GM21529 (cell line): Measurements from ENCODE around the gene PIEZO1.

Experiments
- ATAC-seq: cut with Tn5 transposase; IDR thresholded peaks from one replicate; pipeline ENCODE4 v1.9.1; 2021; ENCODE audit not compliant: unreplicated experiment

PIEZO1 gene

DNA sequence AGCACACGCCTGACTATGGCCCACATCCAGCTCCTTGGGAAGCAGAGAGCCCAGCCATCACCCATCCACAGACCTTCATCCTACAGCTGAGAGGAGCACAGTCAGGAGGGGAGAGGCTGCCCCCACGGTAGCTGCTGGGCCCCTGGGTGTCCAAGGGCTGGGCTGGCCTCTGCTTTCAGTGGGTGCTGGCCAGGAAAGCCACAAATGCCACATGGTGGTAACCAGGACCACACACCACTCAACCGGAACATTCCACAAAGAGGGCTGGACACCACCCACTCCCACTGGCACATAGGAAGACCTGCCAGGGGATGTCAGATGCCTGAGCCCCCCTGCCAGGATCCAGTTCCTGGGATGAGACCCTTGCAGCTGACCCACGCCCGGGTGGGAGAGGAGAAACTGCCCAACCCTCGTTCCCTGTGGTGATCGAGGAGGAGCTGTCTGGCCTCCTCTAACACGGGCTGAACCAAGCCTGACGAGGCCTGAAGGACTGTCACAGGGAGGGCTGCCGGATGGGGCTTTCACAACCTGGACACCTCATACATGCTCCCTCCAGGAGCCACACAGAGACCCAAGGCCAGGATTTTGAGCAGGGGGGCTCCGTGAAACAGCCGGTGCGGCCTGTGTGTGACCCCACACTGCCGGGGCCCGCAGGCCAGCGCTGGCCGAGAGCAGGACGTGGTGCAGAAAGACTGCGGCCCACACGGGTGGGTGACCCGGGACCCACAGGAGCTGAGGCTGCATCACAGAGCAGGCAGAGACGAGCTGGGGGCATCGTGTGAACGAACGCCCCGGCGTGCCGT lies 30.7 kb downstream of the PIEZO1 start:
- ATAC-seq = no peak

DNA sequence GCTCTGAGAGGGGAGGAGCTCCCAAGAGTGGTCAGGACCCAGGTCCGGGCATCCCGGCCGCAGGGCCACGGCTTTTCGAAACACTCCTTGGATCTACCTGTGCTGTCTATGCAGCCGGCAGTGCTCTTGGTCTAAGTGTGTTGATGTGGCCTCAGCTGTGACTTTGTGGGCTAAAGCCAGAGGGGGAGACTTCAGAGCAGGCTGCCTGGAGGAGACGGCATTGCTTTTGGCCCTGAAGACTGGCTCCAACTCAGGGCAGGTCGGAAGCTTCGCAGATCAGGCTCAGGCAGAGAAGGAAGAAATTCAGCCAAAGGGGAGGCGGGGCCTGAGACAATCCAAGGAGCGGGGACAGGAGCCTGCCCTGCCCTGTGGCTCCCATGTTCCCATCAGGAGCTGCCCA lies 31.4 kb downstream of the PIEZO1 start:
- no peak for ATAC-seq

DNA sequence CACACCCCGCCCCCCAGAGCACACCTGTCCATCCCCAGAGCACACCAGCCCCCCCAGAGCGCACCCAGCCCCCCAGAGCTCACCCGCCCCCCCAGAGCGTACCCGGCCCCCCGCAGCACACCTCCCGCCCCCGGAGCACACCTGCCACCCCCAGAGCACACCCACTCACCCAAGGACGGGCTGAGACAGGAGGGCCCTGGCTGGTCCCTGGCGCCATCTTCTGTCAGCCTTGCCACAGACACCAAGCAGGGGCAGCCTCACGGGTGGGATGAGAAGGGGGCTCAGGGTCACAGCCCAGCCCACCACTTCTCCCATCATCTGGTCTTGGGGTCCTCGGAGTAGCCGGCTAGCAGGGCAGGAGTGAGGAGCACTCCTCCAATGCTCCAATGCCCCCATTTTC lies 31.8 kb downstream of the PIEZO1 start:
- no peak for ATAC-seq

DNA sequence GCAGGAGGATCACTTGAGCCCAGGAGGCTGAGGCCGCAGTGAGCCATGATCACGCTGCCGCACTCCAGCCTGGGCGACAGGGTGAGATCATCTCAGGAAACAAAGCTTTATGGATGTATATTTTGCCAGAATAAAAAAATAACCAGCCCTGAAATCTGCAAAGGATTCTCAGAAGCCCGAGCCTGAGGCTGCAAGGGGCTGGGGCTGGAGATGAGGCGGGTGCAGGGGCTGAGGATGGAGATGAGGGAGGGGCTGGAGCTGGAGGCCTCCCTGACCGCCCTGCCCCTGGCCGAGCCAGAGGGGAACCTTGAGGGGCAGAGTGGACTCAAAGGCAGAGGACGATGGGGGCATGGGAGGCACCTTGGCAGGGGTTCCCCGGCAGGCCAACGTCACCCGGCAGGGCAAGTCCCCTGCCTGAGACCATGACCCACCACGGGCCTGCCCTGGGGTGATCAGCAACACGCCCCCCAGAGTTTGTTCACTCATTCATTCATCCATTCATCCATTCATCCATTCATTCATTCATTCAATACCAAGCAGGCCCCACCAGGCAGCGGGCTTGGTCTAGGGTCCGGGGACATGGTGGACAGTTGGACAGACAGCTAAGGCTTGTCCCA lies 32.5 kb downstream of the PIEZO1 start:
- no peak for ATAC-seq

DNA sequence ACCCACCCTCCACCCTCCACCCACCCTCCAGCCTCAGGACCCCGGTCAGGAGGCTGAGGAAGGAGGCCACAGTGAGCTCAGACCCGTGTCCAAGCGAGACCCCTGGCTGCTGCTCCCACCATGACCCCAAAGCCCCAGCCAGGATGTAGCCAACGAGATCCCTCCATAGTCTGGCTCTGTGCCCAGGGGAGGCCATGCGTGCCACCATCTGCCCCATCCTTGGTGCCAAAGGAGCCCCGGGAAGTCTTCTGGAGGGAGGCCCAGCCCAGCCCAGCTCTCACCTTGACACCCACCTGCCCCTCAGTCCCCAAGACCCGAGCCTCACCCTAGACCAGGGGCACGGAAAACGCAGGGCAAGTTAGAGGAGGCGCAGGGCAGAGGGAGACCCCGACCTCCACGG lies 34.2 kb downstream of the PIEZO1 start:
- ATAC-seq = no peak

DNA sequence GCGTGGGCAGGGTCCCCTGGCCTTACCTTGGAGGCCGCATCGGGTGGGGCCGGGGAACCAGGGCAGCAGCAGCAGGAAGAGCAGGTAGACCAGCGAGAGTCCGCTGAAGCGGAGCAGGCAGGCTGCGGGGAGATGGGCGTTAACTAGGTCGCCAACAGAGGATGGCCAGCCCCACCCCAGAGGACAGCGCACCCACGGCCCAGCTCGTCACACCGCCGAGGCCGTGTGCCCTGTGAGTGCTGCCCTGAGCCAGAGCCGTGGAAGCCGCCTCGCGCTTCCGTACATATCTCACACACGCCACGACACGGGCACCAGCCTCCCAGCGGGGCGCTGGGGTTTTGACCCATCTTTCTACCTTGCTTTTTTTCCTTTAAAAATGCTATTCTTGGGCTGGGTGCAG lies 35.7 kb downstream of the PIEZO1 start:
- no peak for ATAC-seq

DNA sequence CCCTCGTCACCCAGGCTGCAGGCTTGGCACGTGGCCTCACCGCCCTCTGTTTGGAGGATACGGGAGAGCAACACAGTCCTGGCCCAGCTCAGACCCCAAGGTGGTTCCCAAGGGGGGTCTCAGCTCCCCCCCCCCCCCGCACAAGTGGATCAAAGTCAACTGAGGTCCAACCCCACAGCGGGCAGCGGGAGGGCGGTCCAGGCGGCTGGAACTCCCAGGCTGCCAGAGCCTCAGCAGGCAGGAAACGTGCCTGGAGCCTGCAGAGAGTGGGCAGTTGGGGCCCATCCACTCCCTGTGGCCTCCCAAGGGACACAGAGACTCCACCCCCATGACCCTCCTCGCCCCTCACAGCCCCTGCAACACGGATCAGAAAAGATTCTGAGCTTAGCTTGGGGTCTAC lies 36.7 kb downstream of the PIEZO1 start:
- ATAC-seq = no peak

DNA sequence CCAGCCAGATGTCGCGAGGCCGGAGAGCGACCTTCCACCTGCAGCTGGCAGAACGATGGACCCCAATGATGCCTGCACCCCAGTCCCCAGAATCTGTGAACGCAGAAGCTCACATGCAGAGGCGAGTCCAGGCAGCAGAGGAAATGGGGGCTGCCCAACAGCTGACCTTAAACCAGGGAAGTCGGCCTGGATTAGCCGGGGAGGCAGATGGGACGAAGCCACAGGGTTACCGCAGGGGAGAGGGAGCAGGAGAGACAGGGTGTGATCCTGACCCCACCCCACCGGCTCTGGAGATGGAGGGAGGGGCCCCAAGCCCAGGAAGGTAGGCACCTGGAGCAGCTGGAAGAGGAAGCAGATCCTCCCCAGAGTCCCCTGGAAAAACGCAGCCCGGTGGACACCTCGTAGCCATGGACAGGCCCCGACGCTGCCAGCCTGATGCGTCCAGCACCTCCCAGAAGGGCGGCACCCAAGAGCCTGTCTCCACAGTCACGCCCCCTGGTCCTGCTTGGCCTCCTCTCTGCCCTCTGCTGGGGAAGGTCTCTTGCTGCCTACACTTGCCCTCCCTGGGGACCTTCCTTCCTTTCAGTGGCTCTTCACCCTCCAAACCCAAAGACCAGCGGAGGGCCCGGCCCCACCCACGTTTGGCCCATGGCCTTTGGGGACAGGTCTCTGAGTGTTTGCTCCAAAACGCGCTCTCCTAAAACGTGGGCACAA lies 37.3 kb downstream of the PIEZO1 start:
- ATAC-seq = no peak

DNA sequence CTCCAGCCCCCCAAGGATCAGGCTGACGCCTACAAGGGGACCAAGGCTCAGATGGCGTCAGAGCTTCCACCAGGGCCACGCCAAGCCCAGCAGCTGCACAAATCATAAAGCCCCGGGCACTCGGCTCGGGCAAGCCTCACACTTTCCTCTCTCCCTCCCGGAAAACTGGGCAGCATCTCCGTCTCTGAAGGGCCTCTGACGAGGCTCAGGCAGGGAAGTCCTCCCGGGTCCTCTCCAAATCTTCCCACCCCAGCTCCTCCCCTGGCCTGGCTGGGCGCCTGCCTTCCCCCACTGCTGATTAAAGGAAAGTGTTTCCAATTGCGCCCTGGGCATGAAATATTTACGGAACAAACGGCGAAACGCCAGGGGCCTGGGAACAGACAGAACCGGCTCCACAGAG lies 38.5 kb downstream of the PIEZO1 start:
- ATAC-seq = no peak

DNA sequence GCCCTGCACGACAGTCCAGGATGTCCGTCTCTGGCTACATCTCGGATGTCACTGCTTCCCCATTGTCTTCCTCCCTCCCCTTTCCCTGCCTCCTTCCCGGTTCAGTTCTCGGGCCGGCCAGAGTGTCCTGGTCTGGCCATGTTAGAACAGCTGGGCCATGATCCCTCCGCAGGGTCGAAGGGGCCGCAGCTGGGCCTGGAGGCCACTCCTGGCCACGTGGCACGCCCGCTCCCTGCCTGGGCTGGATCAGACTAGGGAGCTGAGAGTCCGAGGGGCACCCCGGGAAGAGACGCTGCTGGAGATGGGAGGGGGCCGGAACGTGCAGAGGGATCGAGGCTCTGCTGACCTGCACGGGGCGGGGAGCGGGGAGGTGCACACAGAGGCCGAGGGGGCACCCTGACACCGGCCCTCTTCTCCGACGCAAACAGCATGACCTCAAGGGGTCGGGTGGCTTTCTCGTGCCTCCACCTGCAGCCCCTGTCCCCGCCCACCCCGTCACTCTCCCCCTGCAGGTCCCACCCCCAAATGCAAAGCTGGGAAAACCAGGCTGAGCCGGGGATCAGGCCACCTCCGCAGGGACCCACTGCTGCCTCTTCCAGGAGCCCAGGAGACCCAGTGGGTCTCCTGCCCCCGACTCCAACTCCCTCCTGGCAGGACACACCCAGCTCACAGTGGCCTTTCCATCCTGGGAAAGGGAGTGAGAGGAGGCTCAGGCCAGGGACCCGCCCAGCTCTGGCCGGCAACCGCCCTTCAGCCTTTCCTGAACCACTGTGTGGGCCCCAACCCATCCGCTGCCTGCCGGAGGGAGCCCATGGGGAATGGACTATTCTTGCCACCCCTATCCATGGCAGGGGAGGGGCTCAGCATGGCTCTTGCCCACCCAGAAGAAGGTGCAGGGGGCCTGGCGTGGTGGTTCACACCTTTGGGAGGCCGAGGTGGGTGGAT lies 40.2 kb downstream of the PIEZO1 start:
- no peak for ATAC-seq

DNA sequence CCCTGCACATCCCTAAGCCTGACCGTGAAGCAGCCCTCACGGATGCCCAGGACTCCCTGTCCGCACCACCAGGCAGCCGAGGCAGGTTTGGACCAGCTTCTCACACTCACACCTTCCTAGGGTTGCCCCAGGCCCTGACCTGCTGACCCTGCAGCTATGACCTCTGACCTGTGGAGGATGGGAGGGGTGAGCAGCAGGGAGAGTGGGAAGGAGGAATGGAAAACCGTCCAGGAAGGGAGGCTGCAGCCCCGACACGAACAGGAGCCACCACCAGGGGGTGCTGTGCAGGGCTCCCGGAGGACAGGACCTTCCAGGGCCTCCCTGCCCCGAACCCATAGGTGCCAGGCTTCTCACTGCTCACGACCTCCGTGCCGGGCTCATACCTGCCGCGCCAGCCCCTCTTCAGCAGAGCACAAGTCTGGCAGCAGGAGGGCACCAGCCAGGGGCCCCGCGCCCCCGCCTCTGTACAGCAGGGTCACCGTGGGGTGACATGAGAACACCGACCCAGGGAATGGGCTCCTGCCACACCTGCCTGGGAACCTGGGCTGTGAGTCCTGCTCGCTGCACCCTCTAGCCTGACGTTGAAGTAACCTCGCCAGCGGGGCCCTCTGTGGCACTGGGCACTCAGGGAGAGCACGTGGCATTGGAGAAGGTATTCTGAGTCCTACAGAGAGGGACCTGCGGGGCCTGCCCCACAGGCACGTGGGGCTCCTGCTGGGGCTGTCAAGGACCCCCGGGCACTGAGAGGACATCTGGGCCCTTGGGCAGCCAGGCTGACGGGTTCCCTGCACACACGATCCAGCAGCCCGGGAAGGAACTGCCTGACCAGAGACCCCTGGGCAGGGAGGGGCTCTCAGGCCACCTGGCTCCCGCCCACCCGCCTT lies 41.1 kb downstream of the PIEZO1 start:
- no peak for ATAC-seq

DNA sequence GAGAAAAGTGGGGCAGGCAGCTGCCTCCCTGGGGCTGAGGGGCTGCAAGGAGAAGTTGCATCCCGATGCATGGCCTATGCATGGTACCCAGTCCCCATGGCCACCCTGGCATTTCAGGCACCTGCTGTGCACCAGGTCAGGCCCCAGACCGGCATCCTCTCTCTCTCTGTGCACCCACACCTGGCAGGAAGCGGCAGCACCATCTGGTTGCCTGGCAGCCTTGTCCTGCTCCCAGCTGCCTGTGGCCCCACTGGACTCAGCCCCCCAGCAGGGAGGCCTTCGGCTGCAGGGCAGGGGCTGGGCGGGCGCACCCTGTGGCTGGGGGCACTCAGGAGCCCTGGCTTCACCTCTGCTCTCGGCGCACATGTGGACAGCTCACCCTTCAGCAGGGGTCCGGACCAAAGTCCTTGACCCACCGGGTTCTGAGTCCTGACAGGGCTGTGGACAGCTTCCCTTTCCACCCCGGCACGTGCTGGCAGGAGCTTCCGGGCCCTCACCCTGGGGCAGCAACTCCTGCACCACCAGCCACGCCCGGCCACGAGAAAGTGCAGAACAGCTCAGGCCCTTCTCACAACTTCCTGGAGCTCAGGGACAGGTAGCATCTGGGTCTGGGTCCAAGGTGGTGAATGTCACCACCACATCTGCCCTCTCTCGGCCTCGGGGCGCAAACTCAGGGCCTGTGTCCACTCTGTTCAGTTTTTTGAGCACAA lies 42.0 kb downstream of the PIEZO1 start:
- ATAC-seq = no peak

DNA sequence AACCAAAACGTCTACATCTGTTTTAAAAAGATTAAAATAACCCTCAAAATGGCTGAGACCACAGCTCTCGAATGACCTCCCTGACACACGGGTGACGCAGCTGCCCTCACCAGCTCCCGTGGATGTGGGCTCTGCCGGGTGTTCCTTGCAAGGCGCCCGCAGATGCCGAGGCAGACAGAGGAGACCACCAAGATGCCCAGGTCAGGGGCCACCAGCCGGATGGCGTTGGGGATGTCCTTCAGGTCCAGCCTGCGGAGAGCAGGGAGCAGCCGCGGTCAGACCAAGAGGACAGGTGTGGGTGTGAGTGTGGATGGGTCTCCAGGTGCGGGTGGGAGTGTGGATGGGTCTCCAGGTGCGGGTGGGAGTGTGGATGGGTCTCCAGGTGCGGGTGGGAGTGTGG lies 43.7 kb downstream of the PIEZO1 start:
- no peak for ATAC-seq

DNA sequence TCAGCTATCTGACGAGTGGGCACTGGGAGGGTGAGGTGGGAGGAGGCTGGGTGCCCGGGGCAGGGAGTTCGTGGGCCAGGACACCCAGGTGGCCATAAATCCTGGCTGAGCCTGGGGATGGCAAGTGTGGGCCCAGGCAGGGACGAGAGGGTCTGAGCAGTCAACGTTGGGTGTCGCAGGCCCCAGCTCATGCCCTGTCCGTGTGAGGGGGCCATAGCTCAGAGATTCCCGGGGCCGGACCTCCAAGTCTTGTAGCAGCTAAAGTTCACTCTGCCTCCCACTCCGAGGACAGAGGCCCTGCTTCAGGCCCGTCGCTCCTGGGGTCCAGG lies 44.3 kb downstream of the PIEZO1 start:
- no peak for ATAC-seq

DNA sequence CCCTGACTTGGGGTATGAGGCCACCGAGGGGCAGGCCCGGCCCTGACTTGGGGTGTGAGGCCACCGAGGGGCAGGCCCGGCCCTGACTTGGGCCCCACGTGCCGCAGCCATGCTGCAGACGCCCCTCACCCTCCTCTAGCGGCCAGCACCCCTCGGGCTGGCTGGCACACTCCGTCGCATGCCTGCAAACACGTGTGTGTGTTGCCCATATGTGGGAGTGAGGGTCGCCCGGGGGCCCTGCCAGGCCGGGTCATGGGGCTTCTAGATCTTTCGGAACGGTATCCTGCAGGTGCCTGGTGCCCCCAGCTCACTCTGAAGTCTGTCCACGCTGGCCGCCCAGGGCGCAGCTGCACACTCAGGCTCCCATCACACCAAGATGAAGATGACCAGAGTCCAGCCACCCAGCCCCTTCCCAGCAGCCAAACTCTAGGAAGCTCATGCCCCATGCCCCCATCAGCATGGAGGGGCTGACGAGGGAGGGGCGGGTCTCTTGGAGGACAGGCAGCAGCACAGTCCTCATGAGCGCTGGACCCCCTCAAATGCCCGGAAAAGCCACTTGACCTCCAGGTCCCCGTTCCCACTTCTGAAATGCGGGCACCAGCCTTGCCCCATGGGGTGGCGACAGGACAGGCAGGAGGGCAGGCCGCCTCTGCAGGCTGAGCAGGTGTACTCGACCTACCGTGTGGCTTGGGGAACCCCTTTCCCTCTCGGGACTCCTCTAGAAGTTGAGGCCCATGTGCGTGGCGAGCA lies 44.9 kb downstream of the PIEZO1 start:
- no peak for ATAC-seq

DNA sequence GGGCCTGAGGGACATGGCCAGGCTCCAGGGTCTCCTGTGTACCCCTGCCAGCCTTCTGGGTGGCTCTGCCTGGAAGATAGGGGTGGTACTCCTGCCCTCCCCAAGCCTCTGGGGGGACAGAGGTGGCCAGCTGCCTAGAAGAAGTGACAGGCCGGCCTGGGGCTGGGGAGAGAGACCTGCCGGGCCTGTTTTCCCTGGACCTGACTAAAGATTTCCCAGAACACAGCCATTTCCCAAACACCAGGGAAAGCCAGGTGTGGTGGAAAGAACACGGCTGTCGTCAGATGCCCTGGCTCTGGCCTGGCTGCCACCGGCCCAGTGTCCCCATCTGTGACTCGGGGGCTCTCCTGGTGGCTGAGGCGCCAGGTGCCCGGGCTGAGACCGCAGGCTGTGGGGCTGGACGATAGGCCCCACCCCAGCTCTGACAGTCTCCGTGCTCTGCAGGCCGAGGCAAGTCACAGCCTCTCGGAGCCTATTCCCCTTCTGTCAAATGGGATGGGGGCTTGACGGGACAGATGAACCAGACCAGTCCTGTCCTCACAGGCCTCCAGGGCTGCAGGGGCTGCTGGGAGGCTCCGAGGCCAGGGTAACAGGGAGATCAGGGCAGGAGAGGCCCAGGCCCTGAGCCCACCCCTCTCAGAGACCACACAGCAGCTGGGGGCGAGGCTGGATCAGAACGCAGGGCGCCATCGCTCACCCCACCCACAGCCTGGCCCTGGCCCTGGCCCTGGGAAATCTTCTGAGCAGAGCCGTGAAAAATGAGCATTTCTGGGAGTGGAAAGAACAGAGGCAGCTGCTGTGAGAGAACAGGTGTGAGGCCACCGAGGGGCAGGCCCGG lies 45.7 kb downstream of the PIEZO1 start:
- ATAC-seq = no peak

DNA sequence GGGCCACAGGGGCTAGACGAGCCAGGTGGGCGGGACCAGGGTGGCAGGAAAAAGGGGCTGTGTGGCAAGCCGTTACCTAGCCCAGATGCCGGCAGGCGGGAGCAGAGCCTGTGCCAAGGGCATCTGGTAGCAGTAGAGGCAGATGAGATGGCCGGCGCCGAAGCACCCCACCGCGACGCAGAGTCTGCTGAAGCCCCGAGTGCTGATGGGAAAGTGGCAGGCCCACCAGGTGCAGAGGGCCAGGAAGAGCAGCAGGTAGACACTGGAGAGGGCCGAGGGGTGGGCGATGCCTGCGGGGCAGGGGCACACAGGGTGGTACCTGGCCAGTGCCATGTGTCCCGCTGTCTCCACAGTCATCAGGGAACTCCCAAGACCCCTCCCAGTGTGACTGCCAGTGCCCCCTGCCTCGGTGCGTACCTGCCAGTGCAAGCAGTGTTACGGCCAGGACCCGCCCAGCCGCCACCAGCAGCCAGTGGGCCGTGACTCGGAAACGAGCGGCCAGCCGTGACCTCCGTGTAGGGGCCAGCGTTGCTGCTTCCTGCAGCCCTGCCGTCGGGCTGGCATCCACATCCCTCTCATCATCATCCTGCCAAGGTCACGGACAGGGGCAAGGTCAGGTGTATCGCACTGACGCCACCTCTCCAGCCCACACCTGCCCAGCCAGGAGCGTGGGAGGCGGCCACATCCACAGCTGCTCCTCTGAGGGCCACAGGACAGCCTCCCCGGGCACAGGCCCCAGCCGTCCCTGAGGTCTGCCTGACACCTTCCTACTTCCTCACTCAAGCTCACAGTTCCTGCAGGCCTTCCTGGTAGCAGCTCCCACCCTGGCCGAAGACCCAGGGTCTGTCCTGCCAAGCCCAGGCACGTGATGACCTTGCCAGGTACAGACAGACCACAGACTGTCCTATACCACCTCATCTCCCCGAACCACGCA lies 46.6 kb downstream of the PIEZO1 start:
- ATAC-seq = no peak
